Gastroesophageal sphincter (tissue), 4 donors: Measurements from ENCODE around the gene NRG2. TPM values are rescaled to one million over a fixed set of nuclear protein-coding genes. Genes with fewer than 3 reads are reported as not detected.

Source experiments
- ATAC-seq: fragments of 150-250 bp; one replicate; pipeline ENCODE4 v1.9.1; 2016; ENCODE audit warnings: mild to moderate bottlenecking, moderate library complexity
- H3K27ac ChIP-seq, 4 donors: fragments of 200-600 bp; sonication (generic) in 3 of 4; 1 replicate in 3 of 4; 2 replicates in 1 of 4; pipeline ENCODE4 v1.5.1; 2016 to 2019
- H3K27me3 ChIP-seq: fragments of 200-600 bp; sonication (generic); one replicate; pipeline ENCODE4 v1.5.1; 2019
- H3K36me3 ChIP-seq, 2 donors: fragments of 200-600 bp; sonication (generic); one replicate each; pipeline ENCODE4 v1.5.1; 2019; ENCODE audit warnings: control low read depth in 1 of 2
- H3K4me1 ChIP-seq, 3 donors: fragments of 200-600 bp; sonication (generic); 1 replicate in 2 of 3; 2 replicates in 1 of 3; pipeline ENCODE4 v1.5.1; 2016 to 2019; ENCODE audit warnings: control low read depth in 2 of 3
- H3K4me3 ChIP-seq, 2 donors: fragments of 200-600 bp; sonication (generic); one replicate each; pipeline ENCODE4 v1.5.1; 2019; ENCODE audit warnings: mild to moderate bottlenecking in 1 of 2, moderate library complexity in 1 of 2
- H3K9me3 ChIP-seq, 3 donors: fragments of 200-600 bp; sonication (generic); one replicate each; pipeline ENCODE4 v1.5.1; 2017 to 2019; ENCODE audit warnings: control low read depth in 2 of 3
- EP300 ChIP-seq: sonication (generic); formaldehyde crosslinking; IDR thresholded peaks from one replicate; pipeline ENCODE4 v1.6.1; 2017; ENCODE audit warnings: antibody characterized with exemption, mild to moderate bottlenecking
- POLR2A ChIP-seq, 2 donors: fragments of 450-650 bp; IDR thresholded peaks; one replicate each; pipeline ENCODE4 v1.6.1; 2017; ENCODE audit warnings: antibody characterized with exemption in 2 of 2, mild to moderate bottlenecking in 2 of 2, moderate library complexity in 1 of 2
- POLR2AphosphoS5 ChIP-seq: sonication (generic); formaldehyde crosslinking; IDR thresholded peaks from one replicate; pipeline ENCODE4 v1.6.1; 2017; ENCODE audit warnings: antibody characterized with exemption
- WGBS, 2 donors: methylation state at CpG; one replicate each; pipeline ENCODE4 v1.1.5; 2018; ENCODE audit warnings: low coverage in 1 of 2; 5-methylcytosine and 5-hydroxymethylcytosine counted together
- total RNA-seq, 4 donors: library from RNA; depleted of rRNA; stranded (reverse); fragments of >200 nt; gene quantifications; one replicate each; pipeline ENCODE4 v1.1.0, GENCODE V29; 2016
- TF ChIP-seq, protein P1 (sequence below), 4 experiments: fragments of 200-600 bp in 2 of 4; fragments of 450-650 bp in 2 of 4; sonication (generic) in 1 of 4; IDR thresholded peaks; one replicate each; pipeline ENCODE4 v1.5.1; 2017 to 2019; ENCODE audit warnings: antibody characterized with exemption in 4 of 4, mild to moderate bottlenecking in 2 of 4, moderate library complexity in 2 of 4

Gene NRG2
- total RNA-seq, 4 donors from 2014 or later = 3.2 to 7.6 (median 5.1) TPM

- Histone ChIP-seq H3K9me3 (no peaks in the 10 kb centered on the region), H3K4me1 (no peaks in the 10 kb centered on the region), H3K27ac (no peak overlapping the region), H3K27me3 (no peaks in the 10 kb centered on the region), H3K36me3 (no peaks in the 10 kb centered on the region), H3K4me3 (no peak overlapping the region)
- 75 to 94% methylated on average over 2 to 3 of the region's 9 CpGs for WGBS, 2 donors
- no peak for ATAC-seq
- no peak for TF ChIP-seq POLR2A (IDR thresholded peaks at IDR 0.05)
- TF ChIP-seq, protein P1, sequence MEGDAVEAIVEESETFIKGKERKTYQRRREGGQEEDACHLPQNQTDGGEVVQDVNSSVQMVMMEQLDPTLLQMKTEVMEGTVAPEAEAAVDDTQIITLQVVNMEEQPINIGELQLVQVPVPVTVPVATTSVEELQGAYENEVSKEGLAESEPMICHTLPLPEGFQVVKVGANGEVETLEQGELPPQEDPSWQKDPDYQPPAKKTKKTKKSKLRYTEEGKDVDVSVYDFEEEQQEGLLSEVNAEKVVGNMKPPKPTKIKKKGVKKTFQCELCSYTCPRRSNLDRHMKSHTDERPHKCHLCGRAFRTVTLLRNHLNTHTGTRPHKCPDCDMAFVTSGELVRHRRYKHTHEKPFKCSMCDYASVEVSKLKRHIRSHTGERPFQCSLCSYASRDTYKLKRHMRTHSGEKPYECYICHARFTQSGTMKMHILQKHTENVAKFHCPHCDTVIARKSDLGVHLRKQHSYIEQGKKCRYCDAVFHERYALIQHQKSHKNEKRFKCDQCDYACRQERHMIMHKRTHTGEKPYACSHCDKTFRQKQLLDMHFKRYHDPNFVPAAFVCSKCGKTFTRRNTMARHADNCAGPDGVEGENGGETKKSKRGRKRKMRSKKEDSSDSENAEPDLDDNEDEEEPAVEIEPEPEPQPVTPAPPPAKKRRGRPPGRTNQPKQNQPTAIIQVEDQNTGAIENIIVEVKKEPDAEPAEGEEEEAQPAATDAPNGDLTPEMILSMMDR (IDR thresholded peaks at IDR 0.05) = no peak
- no peak for TF ChIP-seq EP300
- TF ChIP-seq POLR2AphosphoS5 = no peak
Measured at GRCh38 chr5:139925650-139926640, 117.2 kb downstream of the NRG2 start.

DNA sequence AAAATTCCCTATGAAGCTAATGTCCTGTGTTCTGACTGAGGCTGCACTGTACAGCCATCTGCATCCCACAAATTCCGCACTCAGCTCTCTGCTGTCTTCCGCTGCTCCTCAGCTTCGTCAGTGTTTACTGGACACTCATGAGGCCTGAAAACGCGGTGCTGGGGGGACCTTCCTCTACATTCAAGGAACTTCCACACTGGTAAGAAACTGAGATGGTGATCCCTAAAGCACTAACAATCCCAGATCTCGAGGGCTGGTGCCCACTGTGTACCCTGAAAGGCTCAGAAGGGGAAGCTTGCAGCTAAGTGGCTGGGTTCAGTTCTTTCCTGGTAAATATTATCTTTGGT is 117.9 kb downstream of the NRG2 start:
- WGBS, 2 donors = 95 to 100% methylated on average over 1 to 5 of the region's 6 CpGs
- no peak for ATAC-seq

GRCh38 chr5:139924294-139925215 is 118.5 kb downstream of the NRG2 start:
- WGBS, 2 donors = 53 to 63% methylated on average over 6 to 11 of the region's 12 CpGs
- no peak for TF ChIP-seq POLR2AphosphoS5
- TF ChIP-seq POLR2A (IDR thresholded peaks at IDR 0.05) = no peak
- TF ChIP-seq, protein P1 (IDR thresholded peaks at IDR 0.05) = no peak
- no peak for TF ChIP-seq EP300
- Histone ChIP-seq H3K36me3 (no peaks in the 10 kb centered on the region), H3K9me3 (no peaks in the 10 kb centered on the region), H3K4me3 (no peak overlapping the region), H3K27me3 (no peaks in the 10 kb centered on the region), H3K27ac (no peak overlapping the region), H3K4me1 (no peaks in the 10 kb centered on the region)
- ATAC-seq = no peak

More for the DNA sequence above, 117.9 kb downstream of the NRG2 start:
- Histone ChIP-seq H3K36me3 (no peaks in the 10 kb centered on the region), H3K9me3 (no peaks in the 10 kb centered on the region), H3K4me3 (no peak overlapping the region), H3K4me1 (no peaks in the 10 kb centered on the region), H3K27ac (no peak overlapping the region), H3K27me3 (no peaks in the 10 kb centered on the region)
- TF ChIP-seq, protein P1 (IDR thresholded peaks at IDR 0.05) = no peak
- TF ChIP-seq EP300 (no peak), POLR2A (IDR thresholded peaks at IDR 0.05) (no peak), POLR2AphosphoS5 (no peak)

DNA sequence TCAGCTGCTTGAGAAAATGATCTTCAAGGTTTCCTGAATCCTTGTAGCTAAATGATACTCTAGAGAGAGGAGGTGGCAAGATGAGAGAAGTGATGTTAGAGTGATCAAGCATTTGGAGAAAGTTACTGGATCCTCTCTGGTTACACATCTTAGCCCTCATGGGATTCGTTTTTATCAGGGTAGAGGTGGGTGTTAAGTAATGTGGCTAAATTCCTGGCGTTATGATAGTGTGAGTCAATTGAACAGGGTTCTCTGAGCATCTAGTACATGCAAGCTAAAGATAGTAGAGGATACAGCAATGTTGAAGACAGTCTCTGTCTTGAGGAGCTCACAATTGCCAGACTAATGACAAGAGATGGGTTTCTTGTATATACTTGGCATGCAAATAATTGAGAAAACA is 123.8 kb downstream of the NRG2 start:
- Histone ChIP-seq H3K36me3 (no peaks in the 10 kb centered on the region), H3K4me3 (no peak overlapping the region), H3K27me3 (no peaks in the 10 kb centered on the region), H3K4me1 (no peaks in the 10 kb centered on the region), H3K9me3 (no peaks in the 10 kb centered on the region), H3K27ac (no peak overlapping the region)
- TF ChIP-seq POLR2A (IDR thresholded peaks at IDR 0.05) (no peak), EP300 (no peak), POLR2AphosphoS5 (no peak)
- TF ChIP-seq, protein P1 (IDR thresholded peaks at IDR 0.05) = no peak
- no peak for ATAC-seq
- WGBS, 2 donors = 51 to 69% methylated on average over 2 of the region's 2 CpGs
